ENCODE data around the gene ABHD17A. TPM values are rescaled to one million over a fixed set of nuclear protein-coding genes. Genes with fewer than 3 reads are reported as not detected.
"Not testable (repeated sequence)": the region's sequence is repeated elsewhere in the genome, so short reads cannot be mapped to it uniquely, and the experiment has no call there.

The ABHD17A gene
- total RNA-seq, 1 experiment from 2014 or later, result 39.5 TPM

DNA sequence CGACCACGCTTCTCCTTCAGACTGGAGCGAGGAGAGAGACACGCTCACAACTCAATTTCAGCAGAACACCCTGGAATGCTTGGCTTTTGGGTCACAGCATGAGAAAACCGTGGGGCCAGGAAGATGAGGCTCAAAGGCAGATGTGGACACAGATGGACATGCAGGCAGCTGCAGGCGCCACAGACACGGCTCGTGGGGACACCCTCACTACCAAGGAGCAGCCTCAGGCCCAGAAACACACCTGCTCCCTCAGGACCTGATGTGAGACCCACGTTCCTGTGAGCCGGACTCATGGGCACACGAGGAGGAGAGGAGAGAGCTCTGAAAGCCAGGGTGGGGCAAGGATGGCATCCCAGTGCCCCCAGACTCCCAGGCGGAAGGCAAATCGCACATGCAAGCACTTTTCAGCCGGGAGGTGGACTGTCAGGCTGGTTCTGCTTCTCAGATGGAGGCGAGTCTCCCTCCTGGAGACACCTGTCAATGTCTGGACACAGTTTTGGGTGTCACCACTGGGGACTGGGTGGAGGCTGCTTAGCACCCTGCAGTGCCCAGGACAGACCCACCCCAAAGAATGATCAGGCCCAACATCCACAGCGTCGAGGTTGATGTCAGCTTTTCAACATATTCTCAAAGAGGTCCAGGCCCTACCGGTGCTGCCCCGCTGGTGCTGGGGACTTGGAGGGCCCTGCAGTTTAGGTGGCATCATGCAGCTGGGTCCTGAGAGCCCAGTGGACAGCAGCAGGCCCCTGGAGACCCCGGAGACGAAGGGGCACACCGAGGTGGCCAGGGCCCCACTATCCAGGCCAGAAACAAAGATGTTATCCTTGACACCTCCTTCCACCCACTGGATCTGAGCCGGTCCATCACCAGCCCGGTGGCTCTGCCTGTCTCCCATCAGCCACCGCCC, 2.3 kb downstream of the ABHD17A start:
- Mint-ChIP-seq H3K4me1 (ENCODE audit: insufficient read depth, unreplicated experiment) (peaks cover 22% of the 10 kb centered on the region), H3K9me3 (ENCODE audit: unreplicated experiment) (no peaks in the 10 kb centered on the region), H3K4me3 (ENCODE audit: unreplicated experiment) (peak overlapping the region; percentile 85), H3K27me3 (ENCODE audit: insufficient read depth, unreplicated experiment) (no peaks in the 10 kb centered on the region), H3K36me3 (ENCODE audit: insufficient read depth, unreplicated experiment) (no peaks in the 10 kb centered on the region), H3K27ac (ENCODE audit: low read depth, unreplicated experiment) (peak overlapping the region; percentile 87)
- no peak for DNase-seq (ENCODE audit: unreplicated experiment)
- TF ChIP-seq, protein P1, sequence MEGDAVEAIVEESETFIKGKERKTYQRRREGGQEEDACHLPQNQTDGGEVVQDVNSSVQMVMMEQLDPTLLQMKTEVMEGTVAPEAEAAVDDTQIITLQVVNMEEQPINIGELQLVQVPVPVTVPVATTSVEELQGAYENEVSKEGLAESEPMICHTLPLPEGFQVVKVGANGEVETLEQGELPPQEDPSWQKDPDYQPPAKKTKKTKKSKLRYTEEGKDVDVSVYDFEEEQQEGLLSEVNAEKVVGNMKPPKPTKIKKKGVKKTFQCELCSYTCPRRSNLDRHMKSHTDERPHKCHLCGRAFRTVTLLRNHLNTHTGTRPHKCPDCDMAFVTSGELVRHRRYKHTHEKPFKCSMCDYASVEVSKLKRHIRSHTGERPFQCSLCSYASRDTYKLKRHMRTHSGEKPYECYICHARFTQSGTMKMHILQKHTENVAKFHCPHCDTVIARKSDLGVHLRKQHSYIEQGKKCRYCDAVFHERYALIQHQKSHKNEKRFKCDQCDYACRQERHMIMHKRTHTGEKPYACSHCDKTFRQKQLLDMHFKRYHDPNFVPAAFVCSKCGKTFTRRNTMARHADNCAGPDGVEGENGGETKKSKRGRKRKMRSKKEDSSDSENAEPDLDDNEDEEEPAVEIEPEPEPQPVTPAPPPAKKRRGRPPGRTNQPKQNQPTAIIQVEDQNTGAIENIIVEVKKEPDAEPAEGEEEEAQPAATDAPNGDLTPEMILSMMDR (IDR thresholded peaks at IDR 0.05; ENCODE audit: unreplicated experiment), result no peak
- POLR2A ChIA-PET, result interaction anchor here (2.0 to 3.0 kb wide), 3 partner anchors 8 to 357 kb away, joined by 4 to 35 read pairs (median 16); no protein-coding TSS in a partner anchor
- no TSS peak for BruUV-seq (replicated peaks)
- CTCF ChIA-PET, result interaction anchor here (0.6 kb wide), 1 partner anchor 45 kb away, joined by 5 read pairs; no protein-coding TSS in a partner anchor
- intact Hi-C loops (cut with micrococcal nuclease), result no loop called here

DNA sequence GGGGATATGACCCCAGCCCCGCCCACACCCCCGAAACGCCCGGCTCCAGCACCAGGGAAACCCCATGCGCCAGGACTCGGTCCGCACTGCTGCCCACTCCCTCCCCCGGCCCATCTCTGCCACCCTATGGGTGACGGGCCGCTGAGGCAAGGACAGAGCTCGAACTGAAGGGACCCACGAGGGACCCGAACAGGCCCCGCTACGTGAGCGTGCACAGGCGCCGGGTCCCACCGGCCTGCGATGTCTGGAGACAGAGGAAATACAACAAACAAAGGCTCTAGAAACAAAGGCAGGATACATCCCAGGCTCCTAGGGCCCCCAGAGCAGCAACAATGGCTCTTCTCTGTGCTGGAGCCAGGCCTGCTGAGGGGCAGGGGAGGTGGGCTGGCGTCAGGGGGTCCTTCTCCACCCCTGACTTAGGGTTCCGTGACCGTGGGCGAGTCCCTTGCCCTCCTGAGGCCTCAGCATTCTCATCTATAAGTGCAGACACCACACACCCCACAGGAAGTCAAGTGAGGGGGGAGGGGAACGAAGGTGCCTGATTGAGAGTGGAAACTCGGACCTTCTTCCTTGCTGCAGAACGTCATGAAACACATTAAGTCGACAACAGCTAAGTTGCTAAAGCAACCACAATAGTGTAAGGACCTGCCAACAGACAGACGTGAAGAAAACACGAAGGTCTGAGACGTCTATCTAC, 3.1 kb downstream of the ABHD17A start:
- CTCF ChIA-PET, result no interaction called here
- intact Hi-C loops (cut with micrococcal nuclease), result no loop called here
- Mint-ChIP-seq H3K4me1 (ENCODE audit: insufficient read depth, unreplicated experiment) (peaks cover 22% of the 10 kb centered on the region), H3K27ac (ENCODE audit: low read depth, unreplicated experiment) (no peak overlapping the region), H3K36me3 (ENCODE audit: insufficient read depth, unreplicated experiment) (no peaks in the 10 kb centered on the region), H3K27me3 (ENCODE audit: insufficient read depth, unreplicated experiment) (no peaks in the 10 kb centered on the region), H3K9me3 (ENCODE audit: unreplicated experiment) (no peaks in the 10 kb centered on the region), H3K4me3 (ENCODE audit: unreplicated experiment) (peak overlapping the region; percentile 85)
- no peak for DNase-seq (ENCODE audit: unreplicated experiment)
- BruUV-seq (replicated peaks), result no TSS peak
- TF ChIP-seq, protein P1 (IDR thresholded peaks at IDR 0.05; ENCODE audit: unreplicated experiment), result no peak
- POLR2A ChIA-PET, result no interaction called here

DNA sequence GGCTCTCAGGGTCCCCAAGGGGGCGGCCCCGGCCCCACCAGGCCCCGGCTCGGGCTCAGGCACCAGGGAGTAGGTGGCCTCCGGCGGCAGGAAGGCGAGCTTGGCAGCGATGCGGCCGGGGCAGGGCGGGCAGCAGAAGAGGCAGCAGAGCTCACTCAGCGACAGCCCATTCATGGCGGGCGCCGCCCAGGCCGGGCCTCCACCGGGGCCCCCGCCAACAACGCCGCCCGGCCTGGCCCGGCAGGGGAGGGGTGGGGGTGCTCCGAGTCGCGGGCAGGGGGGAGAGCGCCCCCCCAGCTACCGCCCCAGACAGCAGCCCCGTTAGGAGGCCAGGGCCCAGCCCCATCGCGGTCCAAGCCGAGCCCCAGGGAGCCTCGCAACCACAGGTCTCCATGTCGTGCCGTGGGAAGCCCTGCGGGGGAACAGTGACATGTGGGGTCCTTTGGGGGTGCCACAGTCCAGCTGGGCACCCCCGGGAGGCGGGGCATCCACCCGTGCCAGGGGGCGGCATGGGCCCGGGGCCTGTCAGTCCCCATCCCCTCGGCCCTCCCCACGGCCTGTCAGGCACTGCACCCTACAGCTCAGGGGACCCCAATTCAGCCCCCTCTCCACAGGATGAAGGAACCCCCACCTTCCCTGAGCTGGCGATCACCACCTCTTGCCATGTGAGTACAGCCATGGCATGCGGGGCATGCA, 3.8 kb downstream of the ABHD17A start:
- H3K9me3 Mint-ChIP-seq (ENCODE audit: unreplicated experiment); H3K4me3 Mint-ChIP-seq (ENCODE audit: unreplicated experiment); H3K36me3 Mint-ChIP-seq (ENCODE audit: insufficient read depth, unreplicated experiment); H3K27ac Mint-ChIP-seq (ENCODE audit: low read depth, unreplicated experiment); DNase-seq (ENCODE audit: unreplicated experiment); BruUV-seq (replicated peaks); intact Hi-C loops (cut with micrococcal nuclease); CTCF ChIA-PET; POLR2A ChIA-PET; H3K27me3 Mint-ChIP-seq (ENCODE audit: insufficient read depth, unreplicated experiment): not testable (repeated sequence)
- peaks cover 22% of the 10 kb centered on the region for H3K4me1 Mint-ChIP-seq (ENCODE audit: insufficient read depth, unreplicated experiment)

DNA sequence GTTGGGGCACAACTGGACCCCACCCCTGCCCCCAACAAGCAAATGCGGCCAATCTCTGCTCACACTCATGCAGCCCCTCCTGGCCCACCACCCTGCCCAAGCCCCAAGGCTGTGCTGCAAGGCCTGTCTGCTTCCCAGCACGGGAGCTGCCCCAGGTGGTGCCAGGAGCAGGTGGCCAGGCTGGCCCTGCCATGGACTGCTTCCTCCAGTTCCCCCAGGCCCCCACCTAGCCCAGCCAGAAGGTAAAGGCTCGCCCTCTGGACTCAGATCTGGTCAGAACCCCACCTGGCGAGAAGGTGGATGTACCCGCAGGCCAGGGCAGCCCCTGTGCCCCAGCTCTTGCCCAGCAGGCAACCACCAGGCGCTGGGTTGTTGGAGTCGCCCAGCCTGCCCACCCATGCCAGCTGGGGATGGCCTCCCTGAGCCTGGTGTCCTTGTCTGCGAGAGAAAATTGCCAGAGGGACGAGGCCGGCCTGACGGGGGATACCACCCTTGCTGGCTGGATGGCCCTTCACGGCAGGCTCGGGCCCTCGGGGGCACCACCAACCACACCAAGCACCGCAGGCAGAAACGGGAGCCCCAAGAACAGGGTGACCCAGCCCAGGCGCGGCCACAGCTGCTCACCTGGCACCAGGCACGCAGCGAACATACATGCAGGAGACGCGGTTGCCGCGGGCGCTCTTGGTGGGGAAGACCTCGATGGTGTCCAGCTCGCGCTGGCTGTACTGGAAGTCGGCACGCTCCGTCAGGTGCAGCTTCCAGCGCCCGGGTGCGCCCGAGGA, 4.5 kb downstream of the ABHD17A start:
- intact Hi-C loops (cut with micrococcal nuclease), result no loop called here
- no TSS peak for BruUV-seq (replicated peaks)

DNA sequence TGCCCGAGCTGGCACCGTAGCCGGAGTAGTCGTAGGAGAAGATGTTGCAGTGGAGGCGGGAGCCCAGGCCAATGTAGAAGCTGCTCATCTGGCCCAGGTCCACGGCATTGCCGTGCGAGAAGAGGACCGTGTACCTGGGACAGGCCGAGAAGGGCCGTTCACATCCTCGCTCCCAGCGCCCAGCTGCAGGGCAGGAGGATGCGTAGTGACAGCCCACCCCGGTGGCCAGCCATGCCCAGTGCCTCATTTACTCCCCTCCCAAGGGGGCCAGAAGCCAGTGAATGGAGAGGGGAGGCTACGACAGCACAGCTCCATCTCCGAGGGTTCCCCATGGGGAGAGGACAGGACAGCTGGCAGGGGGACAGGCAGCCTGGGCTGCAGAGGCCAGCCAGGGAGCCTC, 5.3 kb downstream of the ABHD17A start:
- DNase-seq (ENCODE audit: unreplicated experiment); H3K36me3 Mint-ChIP-seq (ENCODE audit: insufficient read depth, unreplicated experiment); H3K27me3 Mint-ChIP-seq (ENCODE audit: insufficient read depth, unreplicated experiment); H3K27ac Mint-ChIP-seq (ENCODE audit: low read depth, unreplicated experiment); intact Hi-C loops (cut with micrococcal nuclease); H3K4me3 Mint-ChIP-seq (ENCODE audit: unreplicated experiment); POLR2A ChIA-PET; BruUV-seq (replicated peaks); H3K9me3 Mint-ChIP-seq (ENCODE audit: unreplicated experiment): not testable (repeated sequence)
- CTCF ChIA-PET, result interaction anchor here (0.6 kb wide), 1 partner anchor 31 kb away, joined by 3 read pairs; no protein-coding TSS in a partner anchor
- peaks cover 22% of the 10 kb centered on the region for H3K4me1 Mint-ChIP-seq (ENCODE audit: insufficient read depth, unreplicated experiment)

More for the DNA sequence above, 4.5 kb downstream of the ABHD17A start:
- Mint-ChIP-seq H3K4me3 (ENCODE audit: unreplicated experiment) (no peak overlapping the region), H3K9me3 (ENCODE audit: unreplicated experiment) (no peaks in the 10 kb centered on the region), H3K27me3 (ENCODE audit: insufficient read depth, unreplicated experiment) (no peaks in the 10 kb centered on the region), H3K27ac (ENCODE audit: low read depth, unreplicated experiment) (no peak overlapping the region), H3K4me1 (ENCODE audit: insufficient read depth, unreplicated experiment) (peaks cover 22% of the 10 kb centered on the region), H3K36me3 (ENCODE audit: insufficient read depth, unreplicated experiment) (peaks cover 6% of the 10 kb centered on the region)
- POLR2A ChIA-PET, result no interaction called here
- TF ChIP-seq, protein P1 (IDR thresholded peaks at IDR 0.05; ENCODE audit: unreplicated experiment), result no peak
- DNase-seq (ENCODE audit: unreplicated experiment), result no peak
- CTCF ChIA-PET, result no interaction called here

DNA sequence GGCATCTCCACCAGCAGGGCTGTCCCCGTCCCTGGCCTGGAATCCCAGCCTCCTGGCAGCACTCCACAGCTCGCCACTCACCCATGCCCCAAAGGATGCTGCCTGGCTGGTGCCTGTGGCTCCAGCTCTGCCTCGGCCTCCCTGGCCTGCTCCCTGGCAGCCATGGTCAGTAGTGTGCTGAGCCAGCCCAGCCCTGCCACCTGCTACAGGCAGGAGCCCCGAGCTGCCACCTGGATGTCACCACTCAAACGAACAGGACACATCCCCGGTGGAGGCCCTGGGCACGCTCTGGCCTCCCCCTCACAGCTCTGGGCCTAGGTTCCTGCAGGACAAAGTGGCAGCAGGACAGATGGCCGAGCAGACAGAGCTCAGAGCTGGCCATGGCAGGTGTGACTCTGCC, 6.7 kb downstream of the ABHD17A start:
- BruUV-seq (replicated peaks); POLR2A ChIA-PET; H3K9me3 Mint-ChIP-seq (ENCODE audit: unreplicated experiment); DNase-seq (ENCODE audit: unreplicated experiment); H3K27me3 Mint-ChIP-seq (ENCODE audit: insufficient read depth, unreplicated experiment); intact Hi-C loops (cut with micrococcal nuclease); CTCF ChIA-PET; H3K36me3 Mint-ChIP-seq (ENCODE audit: insufficient read depth, unreplicated experiment); H3K4me3 Mint-ChIP-seq (ENCODE audit: unreplicated experiment): not testable (repeated sequence)
- H3K27ac Mint-ChIP-seq (ENCODE audit: low read depth, unreplicated experiment), result peak overlapping the region; percentile 59
- H3K4me1 Mint-ChIP-seq (ENCODE audit: insufficient read depth, unreplicated experiment), result peaks cover 20% of the 10 kb centered on the region
